NCI-H1048 (cell line): ENCODE results near the gene GNG8.
A peak's percentile ranks its signal among the peaks of the same experiment; 100 is the strongest.

ENCODE experiments used
- DNase-seq: peaks from one replicate; lab custom pipeline; 2025; lab: John Stamatoyannopoulos, UW

The GNG8 gene

GRCh38 chr19:46618670-46619231 is 17.3 kb downstream of the GNG8 start:
- no peak for DNase-seq

GRCh38 chr19:46617601-46618000 is 18.4 kb downstream of the GNG8 start:
- DNase-seq: no peak

- no peak for DNase-seq
Observed at GRCh38 chr19:46616631-46617322, 19.2 kb downstream of the GNG8 start.

- no peak for DNase-seq
Observed at GRCh38 chr19:46615966-46616365, 20.0 kb downstream of the GNG8 start.

GRCh38 chr19:46614114-46614722 is 21.8 kb downstream of the GNG8 start:
- DNase-seq: peak; percentile 65

- no peak for DNase-seq
Observed at GRCh38 chr19:46613525-46613924, 22.5 kb downstream of the GNG8 start.

- no peak for DNase-seq
Observed at GRCh38 chr19:46611776-46612175, 24.2 kb downstream of the GNG8 start.

- DNase-seq: no peak
Observed at GRCh38 chr19:46610851-46611770, 24.9 kb downstream of the GNG8 start.

- DNase-seq: no peak
Observed at GRCh38 chr19:46610413-46610775, 25.6 kb downstream of the GNG8 start.

GRCh38 chr19:46609511-46610412 is 26.2 kb downstream of the GNG8 start:
- DNase-seq: no peak

- DNase-seq: no peak
Observed at GRCh38 chr19:46608581-46609345, 27.2 kb downstream of the GNG8 start.

- no peak for DNase-seq
Observed at GRCh38 chr19:46608178-46608577, 27.8 kb downstream of the GNG8 start.

GRCh38 chr19:46607448-46607841 is 28.6 kb downstream of the GNG8 start:
- no peak for DNase-seq

- no peak for DNase-seq
Observed at GRCh38 chr19:46606681-46607447, 29.1 kb downstream of the GNG8 start.

GRCh38 chr19:46606019-46606418 is 30.0 kb downstream of the GNG8 start:
- DNase-seq: no peak

GRCh38 chr19:46605356-46605821 is 30.6 kb downstream of the GNG8 start:
- DNase-seq: no peak

- DNase-seq: no peak
Observed at GRCh38 chr19:46604781-46605355, 31.1 kb downstream of the GNG8 start.

GRCh38 chr19:46603752-46604231 is 32.2 kb downstream of the GNG8 start:
- DNase-seq: no peak

- DNase-seq: no peak
Observed at GRCh38 chr19:46603195-46603637, 32.8 kb downstream of the GNG8 start.
